ENCODE measurements around the gene DCUN1D5.

Gene DCUN1D5
- 24.8 to 108 reads per million in 2 experiments for total RNA-seq

GRCh38 chr11:103091801-103092524 is at the start of gene DCUN1D5:
DCUN1D5 (minus strand) TSS chr11:103092160; CDS start chr11:103091872, 288 bp downstream.
- DNase-seq (ENCODE audit: low read depth) = peak; percentile 92

GRCh38 chr11:103125462-103125861 is 33.5 kb upstream of the DCUN1D5 start:
- no peak for DNase-seq (ENCODE audit: low read depth)

- DNase-seq (ENCODE audit: low read depth) = no peak
Measured at GRCh38 chr11:103114836-103115235, 22.9 kb upstream of the DCUN1D5 start.

- DNase-seq (ENCODE audit: low read depth) = no peak
Measured at GRCh38 chr11:103112364-103112763, 20.4 kb upstream of the DCUN1D5 start.

GRCh38 chr11:103111400-103111799 is 19.4 kb upstream of the DCUN1D5 start:
- no peak for DNase-seq (ENCODE audit: low read depth)

- DNase-seq (ENCODE audit: low read depth) = no peak
Measured at GRCh38 chr11:103110391-103110790, 18.4 kb upstream of the DCUN1D5 start.

- no peak for DNase-seq (ENCODE audit: low read depth)
Measured at GRCh38 chr11:103109818-103110388, 17.9 kb upstream of the DCUN1D5 start.

- DNase-seq (ENCODE audit: low read depth) = peak; percentile 79
Measured at GRCh38 chr11:103108933-103109817, 17.2 kb upstream of the DCUN1D5 start, which contains the start of gene DYNC2H1. DYNC2H1 (plus strand) TSS chr11:103109426; CDS start chr11:103109575, 149 bp downstream.

- DNase-seq (ENCODE audit: low read depth) = no peak
Measured at GRCh38 chr11:103097279-103097678, 5.3 kb upstream of the DCUN1D5 start.

- no peak for DNase-seq (ENCODE audit: low read depth)
Measured at GRCh38 chr11:103091064-103091800, 728 bp downstream of the DCUN1D5 start.

GRCh38 chr11:103086461-103086860 is 5.5 kb downstream of the DCUN1D5 start:
- no peak for DNase-seq (ENCODE audit: low read depth)

- DNase-seq (ENCODE audit: low read depth) = no peak
Measured at GRCh38 chr11:103085758-103086365, 6.1 kb downstream of the DCUN1D5 start.

GRCh38 chr11:103079833-103080232 is 12.1 kb downstream of the DCUN1D5 start:
- DNase-seq (ENCODE audit: low read depth) = no peak

GRCh38 chr11:103078710-103079109 is 13.2 kb downstream of the DCUN1D5 start:
- no peak for DNase-seq (ENCODE audit: low read depth)

- no peak for DNase-seq (ENCODE audit: low read depth)
Measured at GRCh38 chr11:103077554-103077953, 14.4 kb downstream of the DCUN1D5 start.

- DNase-seq (ENCODE audit: low read depth) = no peak
Measured at GRCh38 chr11:103076361-103076760, 15.6 kb downstream of the DCUN1D5 start.

GRCh38 chr11:103071008-103071407 is 21.0 kb downstream of the DCUN1D5 start:
- no peak for DNase-seq (ENCODE audit: low read depth)

GRCh38 chr11:103070142-103070541 is 21.8 kb downstream of the DCUN1D5 start:
- DNase-seq (ENCODE audit: low read depth) = no peak

GRCh38 chr11:103069367-103069766 is 22.6 kb downstream of the DCUN1D5 start:
- no peak for DNase-seq (ENCODE audit: low read depth)

- no peak for DNase-seq (ENCODE audit: low read depth)
Measured at GRCh38 chr11:103067118-103067517, 24.8 kb downstream of the DCUN1D5 start.

- no peak for DNase-seq (ENCODE audit: low read depth)
Measured at GRCh38 chr11:103061656-103062055, 30.3 kb downstream of the DCUN1D5 start.

Measured in T follicular helper cell (primary cell).